Spleen (tissue), 7 donors: ENCODE results near the gene ANKRD37.

ENCODE experiments used
- CTCF ChIP-seq, 11 experiments: fragments of 200-600 bp in 7 of 11; fragments of 450-650 bp in 4 of 11; sonication (generic) in 4 of 11; IDR thresholded peaks in 8 of 11; conservative IDR thresholded peaks in 3 of 11; 1 replicate in 7 of 11; 2 replicates in 4 of 11; pipeline versions ENCODE4 v1.4.0 to v1.8.0; 2016 to 2021; ENCODE audit warnings: antibody characterized with exemption in 11 of 11, inconsistent platforms in 4 of 11, mild to moderate bottlenecking in 1 of 11
- POLR2A ChIP-seq, 3 donors: fragments of 450-650 bp; IDR thresholded peaks; one replicate each; pipeline ENCODE4 v1.5.1; 2017; ENCODE audit warnings: antibody characterized with exemption in 3 of 3, mild to moderate bottlenecking in 1 of 3
- donor health status: DM: no; HTN: no; CAD: no; lungs with moderate emphysema.
- donor health status: DM: no; HTN: no; CAD: no.
- donor health status: DM: no; HTN: no; CAD: no.

DNA sequence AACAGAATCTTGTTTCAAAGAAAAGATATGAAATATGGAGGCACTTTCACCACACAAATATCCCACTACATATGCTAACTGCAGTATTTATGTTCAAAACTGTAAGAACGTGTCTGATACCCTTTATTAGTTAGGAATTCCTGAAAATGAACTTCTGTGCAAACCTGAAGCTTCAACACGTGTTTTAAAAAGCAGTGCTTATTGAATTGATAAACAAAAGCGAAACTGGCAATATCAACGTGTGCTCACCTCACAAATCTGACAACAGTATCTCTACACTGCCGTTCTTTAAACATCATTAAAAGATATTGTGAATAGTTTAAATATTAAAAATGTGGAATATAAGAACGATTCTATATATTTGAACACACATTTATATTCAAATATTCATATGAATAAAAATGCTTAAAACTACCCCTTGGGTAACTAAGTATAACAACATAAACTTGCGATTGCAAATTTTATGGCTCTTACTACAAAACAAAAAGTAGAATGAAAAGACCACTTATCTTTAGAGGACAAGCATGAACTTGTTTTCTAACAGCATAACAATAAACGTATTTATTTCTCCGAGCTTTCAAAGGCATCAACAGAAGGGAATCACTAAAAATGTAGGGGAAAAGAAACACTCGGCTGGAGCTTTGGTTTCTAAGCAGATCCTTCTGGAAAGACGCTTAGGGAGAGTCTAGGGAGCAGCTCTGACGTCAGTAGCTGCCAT lies 1.2 kb upstream of the ANKRD37 start, which contains the start of gene LRP2BP:
- TF ChIP-seq POLR2A (IDR thresholded peaks at IDR 0.05) (peak in 1 of 3 donors; percentile 15), CTCF (IDR thresholded peaks at IDR 0.05 in 8 of 11, conservative IDR thresholded peaks at IDR 0.05 in 3 of 11) (no peak)
